Measurements from ENCODE around the gene RNF25.

RNF25 gene

GRCh38 chr2:218663901-218664300 is 7.9 kb downstream of the RNF25 start:
- H3K4me3 ChIP-seq (ENCODE audit: low read length, poor library complexity, severe bottlenecking) = no peak overlapping the region
- H3K27me3 ChIP-seq (ENCODE audit: insufficient read depth, low read length, poor library complexity, severe bottlenecking) = no peaks in the 10 kb centered on the region
- peaks cover 8% of the 10 kb centered on the region for H3K4me1 ChIP-seq (ENCODE audit: insufficient read depth, low read length, poor library complexity, severe bottlenecking)
- TF ChIP-seq EZH2phosphoT487 (IDR thresholded peaks at IDR 0.05; ENCODE audit: borderline replicate concordance) (no peak), CTCF (conservative IDR thresholded peaks at IDR 0.05; ENCODE audit: low read length) (no peak)
- no peaks in the 10 kb centered on the region for H3K9me3 ChIP-seq (ENCODE audit: insufficient read depth, low read depth, low read length)
- H4K20me1 ChIP-seq (ENCODE audit: insufficient read depth, low read length, poor library complexity, severe bottlenecking) = no peaks in the 10 kb centered on the region
- H2AFZ ChIP-seq (ENCODE audit: low read length) = no peak overlapping the region
- H3F3A ChIP-seq (ENCODE audit: low read depth) = no peaks in the 10 kb centered on the region
- H3K9ac ChIP-seq (ENCODE audit: low read depth, low read length, poor library complexity, severe bottlenecking) = no peak overlapping the region
- no peak overlapping the region for H3K4me2 ChIP-seq (ENCODE audit: low read depth, low read length, poor library complexity, severe bottlenecking)
- H3K9me2 ChIP-seq (replicated peaks; ENCODE audit: low read depth, low read length) = no peaks in the 10 kb centered on the region
- peaks cover 42% of the 10 kb centered on the region; the same call in 1 of the 2 replicates for H3K36me3 ChIP-seq (ENCODE audit: insufficient read depth, low read length)
- peaks cover 11% of the 10 kb centered on the region for H3K79me2 ChIP-seq (ENCODE audit: insufficient read depth, low read length)

- no peaks in the 10 kb centered on the region for H3K27me3 ChIP-seq (ENCODE audit: insufficient read depth, low read length, poor library complexity, severe bottlenecking)
These were observed 9.0 kb downstream of the RNF25 start for GRCh38 chr2:218662827-218663226.

GRCh38 chr2:218662377-218662776 is 9.4 kb downstream of the RNF25 start:
- Histone ChIP-seq H3K9me2 (replicated peaks; ENCODE audit: low read depth, low read length) (no peaks in the 10 kb centered on the region), H3K27me3 (ENCODE audit: insufficient read depth, low read length, poor library complexity, severe bottlenecking) (no peaks in the 10 kb centered on the region), H3K4me3 (ENCODE audit: low read length, poor library complexity, severe bottlenecking) (no peak overlapping the region), H4K20me1 (ENCODE audit: insufficient read depth, low read length, poor library complexity, severe bottlenecking) (no peaks in the 10 kb centered on the region), H3K4me1 (ENCODE audit: insufficient read depth, low read length, poor library complexity, severe bottlenecking) (peaks cover 17% of the 10 kb centered on the region), H3K79me2 (ENCODE audit: insufficient read depth, low read length) (peaks cover 26% of the 10 kb centered on the region), H3K9ac (ENCODE audit: low read depth, low read length, poor library complexity, severe bottlenecking) (no peak overlapping the region), H3F3A (ENCODE audit: low read depth) (no peaks in the 10 kb centered on the region), H3K9me3 (ENCODE audit: insufficient read depth, low read depth, low read length) (no peaks in the 10 kb centered on the region), H3K4me2 (ENCODE audit: low read depth, low read length, poor library complexity, severe bottlenecking) (no peak overlapping the region), H3K36me3 (ENCODE audit: insufficient read depth, low read length) (peaks cover 37% of the 10 kb centered on the region; the same call in 1 of the 2 replicates), H2AFZ (ENCODE audit: low read length) (no peak overlapping the region)
- TF ChIP-seq CTCF (conservative IDR thresholded peaks at IDR 0.05; ENCODE audit: low read length) (no peak), EZH2phosphoT487 (IDR thresholded peaks at IDR 0.05; ENCODE audit: borderline replicate concordance) (no peak)

More at GRCh38 chr2:218662827-218663226, 9.0 kb downstream of the RNF25 start:
- Histone ChIP-seq H3K36me3 (ENCODE audit: insufficient read depth, low read length) (peaks cover 40% of the 10 kb centered on the region; the same call in 1 of the 2 replicates), H3K79me2 (ENCODE audit: insufficient read depth, low read length) (peaks cover 22% of the 10 kb centered on the region), H3K4me1 (ENCODE audit: insufficient read depth, low read length, poor library complexity, severe bottlenecking) (peaks cover 14% of the 10 kb centered on the region), H3K4me2 (ENCODE audit: low read depth, low read length, poor library complexity, severe bottlenecking) (no peak overlapping the region), H3F3A (ENCODE audit: low read depth) (no peaks in the 10 kb centered on the region), H4K20me1 (ENCODE audit: insufficient read depth, low read length, poor library complexity, severe bottlenecking) (no peaks in the 10 kb centered on the region), H3K9ac (ENCODE audit: low read depth, low read length, poor library complexity, severe bottlenecking) (no peak overlapping the region), H3K9me2 (replicated peaks; ENCODE audit: low read depth, low read length) (no peaks in the 10 kb centered on the region), H2AFZ (ENCODE audit: low read length) (no peak overlapping the region), H3K4me3 (ENCODE audit: low read length, poor library complexity, severe bottlenecking) (no peak overlapping the region), H3K9me3 (ENCODE audit: insufficient read depth, low read depth, low read length) (no peaks in the 10 kb centered on the region)
- TF ChIP-seq CTCF (conservative IDR thresholded peaks at IDR 0.05; ENCODE audit: low read length) = no peak
- TF ChIP-seq EZH2phosphoT487 (IDR thresholded peaks at IDR 0.05; ENCODE audit: borderline replicate concordance) = no peak
